ENCODE data around the gene BTNL9.
"Not testable (repeated sequence)": the region's sequence is repeated elsewhere in the genome, so short reads cannot be mapped to it uniquely, and the experiment has no call there.

The BTNL9 gene

GRCh38 chr5:181044093-181044599 is 4.1 kb downstream of the BTNL9 start:
- DNase-seq (ENCODE audit: extremely low read depth, low read depth), result no peak
- no peak for TF ChIP-seq CTCF (IDR thresholded peaks at IDR 0.05; ENCODE audit: low read depth, low read length)

- no peak for TF ChIP-seq CTCF (IDR thresholded peaks at IDR 0.05; ENCODE audit: low read depth, low read length)
- no peak for DNase-seq (ENCODE audit: extremely low read depth, low read depth)
Measured at GRCh38 chr5:181044662-181045305, 4.7 kb downstream of the BTNL9 start.

- no peak for TF ChIP-seq CTCF (IDR thresholded peaks at IDR 0.05; ENCODE audit: low read depth, low read length)
- no peak for DNase-seq (ENCODE audit: extremely low read depth, low read depth)
Measured at GRCh38 chr5:181045316-181045715, 5.2 kb downstream of the BTNL9 start.

- not testable (repeated sequence) for DNase-seq (ENCODE audit: extremely low read depth, low read depth)
Measured at GRCh38 chr5:181045857-181046256, 5.8 kb downstream of the BTNL9 start.

GRCh38 chr5:181047288-181047687 is 7.2 kb downstream of the BTNL9 start:
- no peak for TF ChIP-seq CTCF (IDR thresholded peaks at IDR 0.05; ENCODE audit: low read depth, low read length)
- DNase-seq (ENCODE audit: extremely low read depth, low read depth), result no peak

GRCh38 chr5:181047921-181048320 is 7.9 kb downstream of the BTNL9 start:
- no peak for TF ChIP-seq CTCF (IDR thresholded peaks at IDR 0.05; ENCODE audit: low read depth, low read length)
- DNase-seq (ENCODE audit: extremely low read depth, low read depth), result no peak

- DNase-seq (ENCODE audit: extremely low read depth, low read depth), result no peak
- TF ChIP-seq CTCF (IDR thresholded peaks at IDR 0.05; ENCODE audit: low read depth, low read length), result no peak
Measured at GRCh38 chr5:181050016-181050415, 9.9 kb downstream of the BTNL9 start.

All from AG09319 (cell line).